HFF-Myc (cell line): ENCODE measurements around the gene GRXCR2.

Experiments
- DNase-seq: peaks from one replicate; pipeline ENCODE4 v3.0.0-alpha.2; 2011; ENCODE audit warnings: low read depth; ENCODE audit errors: extremely low read depth
- H3K4me3 ChIP-seq: replicated peaks from 2 replicates; pipeline ENCODE4 v1.5.1; 2011; ENCODE audit warnings: low read depth, mild to moderate bottlenecking, control low read depth, low read length
- TF ChIP-seq, protein P1 (sequence below): IDR thresholded peaks from 2 replicates; pipeline ENCODE4 v1.5.1; 2012; ENCODE audit warnings: mild to moderate bottlenecking, low read depth, low read length, control low read depth; ENCODE audit errors: missing control alignments

GRXCR2 gene

GRCh38 chr5:145915970-145916638 is 43.3 kb upstream of the GRXCR2 start:
- DNase-seq: no peak
- no peak overlapping the region for H3K4me3 ChIP-seq

GRCh38 chr5:145913701-145914100 is 40.9 kb upstream of the GRXCR2 start:
- TF ChIP-seq, protein P1, sequence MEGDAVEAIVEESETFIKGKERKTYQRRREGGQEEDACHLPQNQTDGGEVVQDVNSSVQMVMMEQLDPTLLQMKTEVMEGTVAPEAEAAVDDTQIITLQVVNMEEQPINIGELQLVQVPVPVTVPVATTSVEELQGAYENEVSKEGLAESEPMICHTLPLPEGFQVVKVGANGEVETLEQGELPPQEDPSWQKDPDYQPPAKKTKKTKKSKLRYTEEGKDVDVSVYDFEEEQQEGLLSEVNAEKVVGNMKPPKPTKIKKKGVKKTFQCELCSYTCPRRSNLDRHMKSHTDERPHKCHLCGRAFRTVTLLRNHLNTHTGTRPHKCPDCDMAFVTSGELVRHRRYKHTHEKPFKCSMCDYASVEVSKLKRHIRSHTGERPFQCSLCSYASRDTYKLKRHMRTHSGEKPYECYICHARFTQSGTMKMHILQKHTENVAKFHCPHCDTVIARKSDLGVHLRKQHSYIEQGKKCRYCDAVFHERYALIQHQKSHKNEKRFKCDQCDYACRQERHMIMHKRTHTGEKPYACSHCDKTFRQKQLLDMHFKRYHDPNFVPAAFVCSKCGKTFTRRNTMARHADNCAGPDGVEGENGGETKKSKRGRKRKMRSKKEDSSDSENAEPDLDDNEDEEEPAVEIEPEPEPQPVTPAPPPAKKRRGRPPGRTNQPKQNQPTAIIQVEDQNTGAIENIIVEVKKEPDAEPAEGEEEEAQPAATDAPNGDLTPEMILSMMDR: no peak
- no peak overlapping the region for H3K4me3 ChIP-seq
- DNase-seq: no peak

More at GRCh38 chr5:145915970-145916638, 43.3 kb upstream of the GRXCR2 start:
- TF ChIP-seq, protein P1: no peak

GRCh38 chr5:145912594-145912993 is 39.8 kb upstream of the GRXCR2 start:
- TF ChIP-seq, protein P1: no peak
- no peak for DNase-seq
- no peak overlapping the region for H3K4me3 ChIP-seq

DNA sequence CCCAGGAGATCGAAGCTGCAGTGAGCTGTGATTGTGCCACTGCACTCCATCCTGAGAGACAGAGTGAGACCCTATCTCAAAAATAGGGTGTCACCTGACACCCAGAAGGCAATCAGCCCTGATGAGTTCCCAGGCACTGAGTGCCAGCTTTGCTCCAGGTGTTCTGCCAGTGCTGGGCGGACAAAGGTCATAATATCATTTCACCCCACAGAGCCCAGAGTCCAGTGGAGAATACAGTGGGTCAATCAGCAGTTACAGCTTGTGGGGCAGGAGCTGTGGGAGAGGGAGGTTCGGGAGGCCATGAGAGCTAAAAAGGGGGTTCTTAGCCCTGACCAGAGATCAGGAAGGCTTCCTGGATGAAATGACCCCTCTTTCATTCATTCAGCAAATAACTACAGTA is 39.2 kb upstream of the GRXCR2 start:
- DNase-seq: no peak

GRCh38 chr5:145911164-145911563 is 38.4 kb upstream of the GRXCR2 start:
- H3K4me3 ChIP-seq: no peak overlapping the region
- DNase-seq: no peak

More for the DNA sequence above, 39.2 kb upstream of the GRXCR2 start:
- H3K4me3 ChIP-seq: no peak overlapping the region
- TF ChIP-seq, protein P1: no peak

GRCh38 chr5:145908206-145908960 is 35.6 kb upstream of the GRXCR2 start:
- DNase-seq: no peak
- H3K4me3 ChIP-seq: no peak overlapping the region
- TF ChIP-seq, protein P1: peak; percentile 13

More at GRCh38 chr5:145911164-145911563, 38.4 kb upstream of the GRXCR2 start:
- TF ChIP-seq, protein P1: no peak
